ENCODE data around the gene PARP2.
"Not testable (repeated sequence)": the region's sequence is repeated elsewhere in the genome, so short reads cannot be mapped to it uniquely, and the experiment has no call there.

Gene PARP2

GRCh38 chr14:20329355-20329754 is 14.1 kb upstream of the PARP2 start:
- H3K9ac ChIP-seq (ENCODE audit: low read depth, low read length) = no peak overlapping the region
- no peaks in the 10 kb centered on the region for H3K27me3 ChIP-seq (ENCODE audit: control insufficient read depth, insufficient read depth, low read length)
- no peak overlapping the region for H3K4me3 ChIP-seq (ENCODE audit: low read length)
- no peaks in the 10 kb centered on the region for H3K9me3 ChIP-seq (replicated peaks; ENCODE audit: low read length)
- peaks cover 10% of the 10 kb centered on the region for H3K4me1 ChIP-seq (ENCODE audit: control insufficient read depth, insufficient read depth, low read length)
- peaks cover 24% of the 10 kb centered on the region for H3K36me3 ChIP-seq (ENCODE audit: insufficient read depth, low read length)
- no peak overlapping the region for H3K4me2 ChIP-seq (ENCODE audit: low read length)

DNA sequence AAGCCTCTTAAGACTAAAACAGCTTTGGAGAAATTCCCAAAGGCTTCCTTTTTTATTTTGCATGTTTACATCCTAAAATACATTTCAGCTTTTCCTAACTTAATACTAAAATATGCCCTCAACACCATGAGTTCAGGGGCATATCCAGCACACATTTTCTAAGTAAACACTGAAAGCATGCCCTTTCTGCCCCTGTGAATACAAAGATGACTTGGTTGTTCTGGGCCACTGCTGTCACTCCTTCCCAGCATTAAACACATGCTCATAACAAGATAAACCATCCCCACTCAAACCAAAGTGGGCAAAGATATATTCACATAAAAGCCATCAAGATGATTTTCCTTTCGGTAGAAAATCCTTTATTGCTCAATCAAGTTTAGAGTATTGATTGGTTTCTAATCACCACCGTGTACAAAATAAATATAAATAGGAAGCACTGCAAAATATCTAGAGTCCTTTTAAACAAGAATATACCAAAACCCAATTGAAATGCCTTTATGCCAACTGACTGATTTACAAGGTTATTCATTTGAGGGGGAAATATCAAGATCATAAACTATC is 12.3 kb upstream of the PARP2 start:
- H3K9me3 ChIP-seq (replicated peaks; ENCODE audit: low read length) = no peaks in the 10 kb centered on the region
- no peak overlapping the region for H3K4me3 ChIP-seq (ENCODE audit: low read length)

GRCh38 chr14:20332431-20332787 is 11.0 kb upstream of the PARP2 start:
- Histone ChIP-seq H3K4me1 (ENCODE audit: control insufficient read depth, insufficient read depth, low read length) (peaks cover 9% of the 10 kb centered on the region), H3K36me3 (ENCODE audit: insufficient read depth, low read length) (peaks cover 6% of the 10 kb centered on the region), H3K4me3 (ENCODE audit: low read length) (peak overlapping the region; percentile 77), H3K9ac (ENCODE audit: low read depth, low read length) (peak overlapping the region; percentile 80), H3K9me3 (replicated peaks; ENCODE audit: low read length) (no peaks in the 10 kb centered on the region), H3K27me3 (ENCODE audit: control insufficient read depth, insufficient read depth, low read length) (no peaks in the 10 kb centered on the region), H3K4me2 (ENCODE audit: low read length) (peak overlapping the region; percentile 83)

More for the DNA sequence above, 12.3 kb upstream of the PARP2 start:
- peaks cover 10% of the 10 kb centered on the region for H3K4me1 ChIP-seq (ENCODE audit: control insufficient read depth, insufficient read depth, low read length)
- H3K36me3 ChIP-seq (ENCODE audit: insufficient read depth, low read length) = peaks cover 12% of the 10 kb centered on the region
- H3K27me3 ChIP-seq (ENCODE audit: control insufficient read depth, insufficient read depth, low read length) = no peaks in the 10 kb centered on the region
- peak overlapping the region; percentile 27 for H3K9ac ChIP-seq (ENCODE audit: low read depth, low read length)
- peak overlapping the region; percentile 46 for H3K4me2 ChIP-seq (ENCODE audit: low read length)

GRCh38 chr14:20332788-20333493 is 10.5 kb upstream of the PARP2 start, which contains the start of gene CCNB1IP1:
TSS of gene CCNB1IP1 (minus strand) at chr14:20333279. CDS start at chr14:20316523, 16,756 bp downstream.
- Histone ChIP-seq H3K4me2 (ENCODE audit: low read length) (peak within 1 kb of the TSS; percentile 83), H3K9ac (ENCODE audit: low read depth, low read length) (peak within 1 kb of the TSS; percentile 80), H3K4me3 (ENCODE audit: low read length) (peak within 1 kb of the TSS; percentile 77), H3K36me3 (ENCODE audit: insufficient read depth, low read length) (peaks cover 6% of the 10 kb centered on the region), H3K9me3 (replicated peaks; ENCODE audit: low read length) (no peaks in the 10 kb centered on the region), H3K27me3 (ENCODE audit: control insufficient read depth, insufficient read depth, low read length) (peaks cover 2% of the 10 kb centered on the region), H3K4me1 (ENCODE audit: control insufficient read depth, insufficient read depth, low read length) (peaks cover 5% of the 10 kb centered on the region)

- Histone ChIP-seq H3K9me3 (replicated peaks; ENCODE audit: low read length) (no peaks in the 10 kb centered on the region), H3K4me1 (ENCODE audit: control insufficient read depth, insufficient read depth, low read length) (peaks cover 5% of the 10 kb centered on the region), H3K36me3 (ENCODE audit: insufficient read depth, low read length) (peaks cover 6% of the 10 kb centered on the region), H3K4me2 (ENCODE audit: low read length) (peak overlapping the region; percentile 83), H3K4me3 (ENCODE audit: low read length) (peak overlapping the region; percentile 77), H3K27me3 (ENCODE audit: control insufficient read depth, insufficient read depth, low read length) (peaks cover 6% of the 10 kb centered on the region), H3K9ac (ENCODE audit: low read depth, low read length) (peak overlapping the region; percentile 80)
Observed at GRCh38 chr14:20333494-20333841, 10.0 kb upstream of the PARP2 start.

DNA sequence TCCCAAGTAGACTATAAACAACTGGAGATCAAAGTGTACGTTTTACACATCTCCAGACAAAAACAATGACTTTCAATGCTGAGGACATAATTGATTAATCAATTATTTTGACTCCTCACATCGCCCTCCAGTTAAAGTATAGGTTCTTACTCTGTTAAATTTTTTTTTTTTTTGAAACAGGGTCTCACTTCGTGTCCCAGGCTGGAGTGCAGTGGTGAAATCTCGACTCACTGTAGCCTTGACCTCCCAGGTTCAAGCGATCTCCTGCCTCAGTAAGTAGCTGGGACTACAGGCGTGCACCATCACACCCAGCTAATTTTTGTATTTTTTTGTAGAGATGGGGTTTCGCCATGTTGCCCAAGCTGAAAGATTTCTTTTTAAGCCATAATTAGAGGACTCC is 9.4 kb upstream of the PARP2 start:
- Histone ChIP-seq H3K9me3 (replicated peaks; ENCODE audit: low read length) (no peaks in the 10 kb centered on the region), H3K36me3 (ENCODE audit: insufficient read depth, low read length) (peaks cover 2% of the 10 kb centered on the region), H3K4me2 (ENCODE audit: low read length) (no peak overlapping the region), H3K9ac (ENCODE audit: low read depth, low read length) (no peak overlapping the region), H3K4me3 (ENCODE audit: low read length) (no peak overlapping the region), H3K27me3 (ENCODE audit: control insufficient read depth, insufficient read depth, low read length) (peaks cover 11% of the 10 kb centered on the region), H3K4me1 (ENCODE audit: control insufficient read depth, insufficient read depth, low read length) (peaks cover 5% of the 10 kb centered on the region)

DNA sequence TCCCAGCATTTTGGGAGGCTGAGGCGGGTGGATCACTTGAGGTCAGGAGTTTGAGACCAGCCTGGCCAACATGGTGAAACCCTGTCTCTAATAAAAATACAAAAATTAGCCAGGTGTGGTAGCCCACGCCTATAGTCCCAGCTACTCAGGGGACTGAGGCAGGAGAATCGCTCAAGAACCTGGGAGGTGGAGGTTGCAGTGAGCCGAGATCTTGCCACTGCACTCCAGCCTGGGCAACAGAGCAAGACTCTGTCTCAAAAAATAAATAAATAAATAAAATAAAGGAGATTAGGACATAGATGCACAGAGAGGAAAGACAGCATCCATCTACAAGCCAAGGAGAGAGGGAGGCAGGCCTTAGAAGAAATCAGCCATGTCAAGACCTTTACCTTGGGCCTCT is 2.4 kb upstream of the PARP2 start:
- not testable (repeated sequence) for H3K9ac ChIP-seq (ENCODE audit: low read depth, low read length); H3K4me3 ChIP-seq (ENCODE audit: low read length); H3K4me1 ChIP-seq (ENCODE audit: control insufficient read depth, insufficient read depth, low read length); H3K4me2 ChIP-seq (ENCODE audit: low read length); H3K9me3 ChIP-seq (replicated peaks; ENCODE audit: low read length); H3K36me3 ChIP-seq (ENCODE audit: insufficient read depth, low read length)
- peaks cover 12% of the 10 kb centered on the region for H3K27me3 ChIP-seq (ENCODE audit: control insufficient read depth, insufficient read depth, low read length)

- H3K4me3 ChIP-seq (ENCODE audit: low read length) = peak overlapping the region; percentile 72
- H3K4me2 ChIP-seq (ENCODE audit: low read length) = peak overlapping the region; percentile 86
- peaks cover 12% of the 10 kb centered on the region for H3K27me3 ChIP-seq (ENCODE audit: control insufficient read depth, insufficient read depth, low read length)
- peaks cover 11% of the 10 kb centered on the region for H3K36me3 ChIP-seq (ENCODE audit: insufficient read depth, low read length)
- peaks cover 4% of the 10 kb centered on the region for H3K4me1 ChIP-seq (ENCODE audit: control insufficient read depth, insufficient read depth, low read length)
- no peaks in the 10 kb centered on the region for H3K9me3 ChIP-seq (replicated peaks; ENCODE audit: low read length)
- peak overlapping the region; percentile 77 for H3K9ac ChIP-seq (ENCODE audit: low read depth, low read length)
Observed at GRCh38 chr14:20341646-20342045, 1.8 kb upstream of the PARP2 start.

DNA sequence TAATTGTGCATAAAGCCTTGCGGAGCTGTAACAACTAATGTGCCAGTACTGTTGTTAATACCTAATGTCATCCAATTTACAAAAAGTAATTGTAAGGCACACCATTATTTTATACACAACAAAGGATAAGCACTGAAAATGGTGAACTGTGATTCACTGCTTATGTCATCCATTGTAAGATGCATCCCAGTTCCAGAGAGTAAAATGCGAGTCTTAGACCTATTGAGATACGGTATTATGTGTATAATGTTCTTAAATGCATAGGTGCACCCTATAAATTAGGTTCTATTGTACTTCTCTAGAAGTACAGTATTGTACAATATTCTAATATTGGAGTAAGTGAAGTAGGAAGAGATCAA is 406 bp downstream of the PARP2 start:
- Histone ChIP-seq H3K4me2 (ENCODE audit: low read length) (peak overlapping the region; percentile 85), H3K4me1 (ENCODE audit: control insufficient read depth, insufficient read depth, low read length) (peaks cover 4% of the 10 kb centered on the region), H3K27me3 (ENCODE audit: control insufficient read depth, insufficient read depth, low read length) (peaks cover 2% of the 10 kb centered on the region), H3K9me3 (replicated peaks; ENCODE audit: low read length) (no peaks in the 10 kb centered on the region), H3K4me3 (ENCODE audit: low read length) (peak overlapping the region; percentile 80), H3K36me3 (ENCODE audit: insufficient read depth, low read length) (peaks cover 17% of the 10 kb centered on the region), H3K9ac (ENCODE audit: low read depth, low read length) (peak overlapping the region; percentile 92)

DNA sequence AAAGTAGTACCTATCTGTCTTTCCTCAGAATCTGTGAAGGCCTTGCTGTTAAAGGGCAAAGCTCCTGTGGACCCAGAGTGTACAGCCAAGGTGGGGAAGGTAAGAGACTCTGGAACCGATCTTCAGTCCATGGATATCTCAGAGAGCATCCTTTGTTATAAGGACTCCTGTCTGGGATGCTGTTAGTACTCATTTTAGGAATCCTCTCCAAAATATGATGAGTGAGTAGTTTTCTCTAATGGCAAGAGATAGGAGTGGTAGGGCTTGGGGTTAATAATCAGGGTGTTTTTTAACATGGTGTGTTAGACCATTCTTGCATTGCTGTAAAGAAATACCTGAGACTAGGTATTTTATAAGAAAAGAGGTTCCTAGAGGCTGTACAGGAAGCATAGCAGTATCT is 1.9 kb downstream of the PARP2 start:
- H3K27me3 ChIP-seq (ENCODE audit: control insufficient read depth, insufficient read depth, low read length) = no peaks in the 10 kb centered on the region
- peaks cover 22% of the 10 kb centered on the region for H3K36me3 ChIP-seq (ENCODE audit: insufficient read depth, low read length)
- H3K4me2 ChIP-seq (ENCODE audit: low read length) = no peak overlapping the region

DNA sequence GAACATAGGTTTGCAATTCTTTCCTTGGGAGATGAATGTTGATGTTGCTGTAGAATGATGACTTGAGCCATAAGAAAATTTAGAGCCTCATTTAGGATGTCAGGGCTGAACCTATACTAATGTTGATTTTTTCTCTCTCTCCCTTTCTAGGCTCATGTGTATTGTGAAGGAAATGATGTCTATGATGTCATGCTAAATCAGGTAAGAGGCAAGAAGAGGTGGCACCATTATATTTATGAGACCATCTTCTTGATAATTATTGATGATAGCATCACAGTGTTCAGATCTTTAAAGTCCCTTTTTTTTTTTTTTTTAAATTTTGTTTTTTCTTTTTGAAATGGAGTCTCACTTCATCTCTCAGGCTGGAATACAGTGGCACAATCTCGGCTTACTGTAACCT is 3.3 kb downstream of the PARP2 start:
- H3K36me3 ChIP-seq (ENCODE audit: insufficient read depth, low read length) = peaks cover 22% of the 10 kb centered on the region
- H3K9me3 ChIP-seq (replicated peaks; ENCODE audit: low read length) = no peaks in the 10 kb centered on the region
- no peaks in the 10 kb centered on the region for H3K27me3 ChIP-seq (ENCODE audit: control insufficient read depth, insufficient read depth, low read length)
- no peak overlapping the region for H3K4me3 ChIP-seq (ENCODE audit: low read length)
- no peak overlapping the region for H3K4me2 ChIP-seq (ENCODE audit: low read length)
- H3K4me1 ChIP-seq (ENCODE audit: control insufficient read depth, insufficient read depth, low read length) = peaks cover 4% of the 10 kb centered on the region
- H3K9ac ChIP-seq (ENCODE audit: low read depth, low read length) = no peak overlapping the region

More for the DNA sequence above, 1.9 kb downstream of the PARP2 start:
- Histone ChIP-seq H3K4me3 (ENCODE audit: low read length) (no peak overlapping the region), H3K9me3 (replicated peaks; ENCODE audit: low read length) (no peaks in the 10 kb centered on the region), H3K4me1 (ENCODE audit: control insufficient read depth, insufficient read depth, low read length) (peaks cover 4% of the 10 kb centered on the region), H3K9ac (ENCODE audit: low read depth, low read length) (no peak overlapping the region)

- Histone ChIP-seq H3K9me3 (replicated peaks; ENCODE audit: low read length) (no peaks in the 10 kb centered on the region), H3K4me2 (ENCODE audit: low read length) (no peak overlapping the region), H3K4me1 (ENCODE audit: control insufficient read depth, insufficient read depth, low read length) (peaks cover 4% of the 10 kb centered on the region), H3K36me3 (ENCODE audit: insufficient read depth, low read length) (peaks cover 28% of the 10 kb centered on the region), H3K4me3 (ENCODE audit: low read length) (no peak overlapping the region), H3K9ac (ENCODE audit: low read depth, low read length) (no peak overlapping the region), H3K27me3 (ENCODE audit: control insufficient read depth, insufficient read depth, low read length) (no peaks in the 10 kb centered on the region)
Observed at GRCh38 chr14:20347747-20348146, 4.3 kb downstream of the PARP2 start.
